Left lung (tissue), 10 donors: ENCODE measurements around the gene IGFBP7. TPM values are rescaled to one million over a fixed set of nuclear protein-coding genes. Genes with fewer than 3 reads are reported as not detected.
"Not testable (repeated sequence)": the region's sequence is repeated elsewhere in the genome, so short reads cannot be mapped to it uniquely, and the experiment has no call there.

ENCODE experiments used
- ATAC-seq: fragments of 200-7000 bp; cut with Tn5 transposase; one replicate; pipeline ENCODE4 v1.9.1; 2020; ENCODE audit warnings: moderate library complexity
- DNase-seq, 4 donors: peaks; one replicate each; pipeline ENCODE4 v3.0.0-alpha.2; 2013 to 2020
- H3K27ac ChIP-seq, 2 donors: fragments of 200-600 bp; sonication (generic) in 1 of 2; one replicate each; pipeline versions ENCODE4 v1.5.0 to v1.8.0; 2020 to 2021
- H3K27me3 ChIP-seq, 2 donors: fragments of 200-600 bp; sonication (generic) in 1 of 2; one replicate each; pipeline versions ENCODE4 v1.5.0 to v1.8.0; 2020 to 2021
- H3K36me3 ChIP-seq, 2 donors: fragments of 200-600 bp; sonication (generic) in 1 of 2; one replicate each; pipeline versions ENCODE4 v1.5.0 to v1.8.0; 2020 to 2021
- H3K4me1 ChIP-seq, 2 donors: fragments of 200-600 bp; one replicate each; pipeline ENCODE4 v1.8.0; 2021
- H3K4me3 ChIP-seq, 2 donors: fragments of 200-600 bp; sonication (generic) in 1 of 2; one replicate each; pipeline versions ENCODE4 v1.5.0 to v1.8.0; 2020 to 2021; ENCODE audit warnings: mild to moderate bottlenecking in 1 of 2
- H3K9me3 ChIP-seq, 2 donors: fragments of 200-600 bp; sonication (generic) in 1 of 2; one replicate each; pipeline versions ENCODE4 v1.5.0 to v1.8.0; 2020 to 2021
- intact Hi-C, 2 donors: fragments of 100-400 bp; cut with DNase I; formaldehyde crosslinking; loops; one replicate each; pipeline versions ENCODE4 v1.11.2 to v1.14.2; 2022
- polyA plus RNA-seq, 6 donors: library from polyadenylated mRNA; unstranded; fragments of 120-200 nt; gene quantifications; one replicate each; pipeline ENCODE4 v1.2.1, GENCODE V29; 2013; ENCODE audit not compliant: insufficient read length in 6 of 6
- total RNA-seq, 2 donors: library from RNA; stranded (reverse); fragmentation: NEBNext Ultra II Directional; extraction: Animal tissue kit (Norgen Biotek cat#: 25700); gene quantifications; one replicate each; pipeline ENCODE4 v1.2.1, GENCODE V29; 2021
- TF ChIP-seq, protein P1 (sequence below), 2 donors: fragments of 200-600 bp; sonication (generic) in 1 of 2; IDR thresholded peaks; one replicate each; pipeline versions ENCODE4 v1.5.0 to v1.8.0; 2021; ENCODE audit warnings: antibody characterized with exemption in 2 of 2
- donor health status: DM: no; HTN: yes; CAD: no.
- donor health status: DM: no; HTN: no; CAD: no.

Gene IGFBP7
- total and polyA plus RNA-seq, 8 donors: 235 to 527 (median 284) TPM

DNA sequence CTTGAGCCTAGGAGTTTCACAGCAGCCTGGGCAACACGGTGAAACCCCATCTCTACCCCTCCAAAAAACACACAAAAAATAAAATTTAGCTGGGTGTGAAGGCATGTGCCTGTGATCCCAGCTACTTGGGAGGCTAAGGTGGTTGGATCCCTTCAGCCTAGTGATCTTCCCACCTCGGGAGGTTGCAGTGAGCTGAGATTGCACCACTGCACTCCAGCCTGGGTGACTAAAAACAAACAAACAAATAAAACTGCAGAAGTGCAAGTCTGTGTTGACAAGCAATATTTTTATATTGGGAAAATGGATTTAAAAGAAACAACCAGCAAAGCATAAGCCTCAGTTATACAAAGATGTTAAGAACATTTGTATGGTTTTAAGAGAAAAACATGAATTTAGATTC, 46.1 kb downstream of the IGFBP7 start:
- intact Hi-C loops: no loop called here
- no peaks in the 10 kb centered on the region for H3K9me3 ChIP-seq
- no peaks in the 10 kb centered on the region for H3K36me3 ChIP-seq
- peak overlapping the region in 1 of 2 donors; percentile 58 for H3K27ac ChIP-seq
- no peak overlapping the region for H3K4me3 ChIP-seq
- TF ChIP-seq, protein P1, sequence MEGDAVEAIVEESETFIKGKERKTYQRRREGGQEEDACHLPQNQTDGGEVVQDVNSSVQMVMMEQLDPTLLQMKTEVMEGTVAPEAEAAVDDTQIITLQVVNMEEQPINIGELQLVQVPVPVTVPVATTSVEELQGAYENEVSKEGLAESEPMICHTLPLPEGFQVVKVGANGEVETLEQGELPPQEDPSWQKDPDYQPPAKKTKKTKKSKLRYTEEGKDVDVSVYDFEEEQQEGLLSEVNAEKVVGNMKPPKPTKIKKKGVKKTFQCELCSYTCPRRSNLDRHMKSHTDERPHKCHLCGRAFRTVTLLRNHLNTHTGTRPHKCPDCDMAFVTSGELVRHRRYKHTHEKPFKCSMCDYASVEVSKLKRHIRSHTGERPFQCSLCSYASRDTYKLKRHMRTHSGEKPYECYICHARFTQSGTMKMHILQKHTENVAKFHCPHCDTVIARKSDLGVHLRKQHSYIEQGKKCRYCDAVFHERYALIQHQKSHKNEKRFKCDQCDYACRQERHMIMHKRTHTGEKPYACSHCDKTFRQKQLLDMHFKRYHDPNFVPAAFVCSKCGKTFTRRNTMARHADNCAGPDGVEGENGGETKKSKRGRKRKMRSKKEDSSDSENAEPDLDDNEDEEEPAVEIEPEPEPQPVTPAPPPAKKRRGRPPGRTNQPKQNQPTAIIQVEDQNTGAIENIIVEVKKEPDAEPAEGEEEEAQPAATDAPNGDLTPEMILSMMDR (IDR thresholded peaks at IDR 0.05): no peak
- no peaks in the 10 kb centered on the region for H3K27me3 ChIP-seq
- H3K4me1 ChIP-seq: peaks cover 0 to 8% of the 10 kb centered on the region in 2 donors
- DNase-seq (no peak), ATAC-seq (no peak)

DNA sequence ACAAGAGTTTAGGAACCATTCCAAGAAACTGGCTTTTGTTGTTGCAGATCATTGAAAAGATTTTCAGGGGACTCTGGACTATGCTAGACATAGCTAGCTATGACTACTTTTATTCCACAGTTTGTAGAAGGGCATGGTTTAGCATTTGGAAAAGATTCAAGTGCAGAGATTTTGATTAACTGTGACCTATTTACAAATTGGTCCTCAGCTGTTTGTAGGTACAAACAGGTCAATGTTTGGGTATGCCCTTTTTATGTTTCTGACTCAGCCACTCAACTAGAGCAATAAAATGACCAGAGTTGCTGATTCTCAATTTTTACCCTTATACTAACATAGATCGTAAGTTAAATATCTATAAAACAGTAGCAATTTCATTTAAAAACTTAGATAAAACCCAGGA, 46.7 kb downstream of the IGFBP7 start:
- DNase-seq (no peak), ATAC-seq (no peak)
- H3K4me3 ChIP-seq: no peak overlapping the region
- H3K36me3 ChIP-seq: no peaks in the 10 kb centered on the region
- H3K27ac ChIP-seq: no peak overlapping the region
- TF ChIP-seq, protein P1 (IDR thresholded peaks at IDR 0.05): no peak
- intact Hi-C loops: no loop called here
- no peaks in the 10 kb centered on the region for H3K9me3 ChIP-seq
- H3K27me3 ChIP-seq: no peaks in the 10 kb centered on the region
- H3K4me1 ChIP-seq: peaks cover 0 to 8% of the 10 kb centered on the region in 2 donors

DNA sequence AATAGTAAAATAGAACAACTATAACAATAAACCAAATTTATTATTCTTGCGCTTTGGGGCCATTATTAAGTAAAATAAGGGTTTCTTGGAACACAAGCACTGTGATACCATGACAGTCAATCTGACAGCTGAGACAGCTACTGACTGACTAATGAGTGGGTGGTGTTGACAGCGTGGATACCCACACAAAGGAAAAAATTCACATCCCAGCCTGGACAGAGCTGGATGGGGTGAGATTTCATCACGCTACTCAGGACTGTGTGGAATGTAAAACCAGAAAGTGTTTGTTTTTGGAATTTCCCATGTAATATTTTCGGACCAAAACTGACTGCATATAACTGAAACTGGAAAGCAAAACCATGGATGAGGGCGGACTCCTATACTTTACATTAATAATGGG, 48.8 kb downstream of the IGFBP7 start:
- Histone ChIP-seq H3K27me3 (no peaks in the 10 kb centered on the region), H3K36me3 (no peaks in the 10 kb centered on the region), H3K4me1 (peaks cover 0 to 8% of the 10 kb centered on the region in 2 donors), H3K4me3 (no peak overlapping the region), H3K9me3 (no peaks in the 10 kb centered on the region), H3K27ac (peak overlapping the region in 1 of 2 donors; percentile 29)
- DNase-seq (no peak), ATAC-seq (no peak)
- intact Hi-C loops: no loop called here
- TF ChIP-seq, protein P1 (IDR thresholded peaks at IDR 0.05): no peak

DNA sequence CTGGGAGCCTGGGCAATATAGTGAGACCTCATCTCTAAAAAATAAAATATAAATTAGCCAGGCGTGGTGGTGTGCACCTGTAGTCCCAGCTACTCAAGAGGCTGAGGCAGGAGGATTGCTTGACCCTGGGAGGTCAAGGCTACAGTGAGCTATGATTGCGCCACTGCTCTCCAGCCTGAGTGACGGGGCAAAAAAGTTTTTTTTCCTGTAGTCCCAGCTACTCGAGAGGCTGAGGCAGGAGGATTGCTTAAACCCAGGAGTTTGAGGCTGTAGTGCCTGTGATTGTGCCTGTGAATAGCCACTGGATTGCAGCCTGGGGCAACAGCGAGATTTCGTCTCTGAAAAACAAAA, 49.5 kb downstream of the IGFBP7 start:
- ATAC-seq, DNase-seq, H3K4me1 ChIP-seq, intact Hi-C loops, H3K36me3 ChIP-seq, H3K27me3 ChIP-seq, H3K9me3 ChIP-seq, H3K4me3 ChIP-seq: not testable (repeated sequence)
- H3K27ac ChIP-seq: peak overlapping the region in 1 of 2 donors; percentile 36

GRCh38 chr4:57059890-57060716, 50.1 kb downstream of the IGFBP7 start:
- no peaks in the 10 kb centered on the region for H3K9me3 ChIP-seq
- DNase-seq (no peak), ATAC-seq (no peak)
- peaks cover 0 to 5% of the 10 kb centered on the region in 2 donors for H3K4me1 ChIP-seq
- no peaks in the 10 kb centered on the region for H3K36me3 ChIP-seq
- TF ChIP-seq, protein P1 (IDR thresholded peaks at IDR 0.05): no peak
- H3K4me3 ChIP-seq: no peak overlapping the region
- intact Hi-C loops: no loop called here
- H3K27ac ChIP-seq: peak overlapping the region in 1 of 2 donors; percentile 36
- H3K27me3 ChIP-seq: no peaks in the 10 kb centered on the region
